GM12864 (cell line): ENCODE measurements around the gene PPP3CB.

Experiments used
- DNase-seq: peaks from one replicate; pipeline ENCODE4 v3.0.0-alpha.2; 2011; ENCODE audit warnings: low read depth
- H3K4me3 ChIP-seq: 2 replicates; pipeline ENCODE4 v1.5.1; 2011; ENCODE audit warnings: mild to moderate bottlenecking, low read depth, low read length, control low read depth
- CTCF ChIP-seq: IDR thresholded peaks from 2 replicates; pipeline ENCODE4 v1.5.1; 2011; ENCODE audit warnings: low read depth, mild to moderate bottlenecking, moderate library complexity, low read length, control low read depth, inconsistent platforms; ENCODE audit errors: missing control alignments

Gene PPP3CB

GRCh38 chr10:73410897-73411296 is 84.9 kb downstream of the PPP3CB start:
- H3K4me3 ChIP-seq, result no peak overlapping the region
- no peak for DNase-seq
- TF ChIP-seq CTCF, result no peak

GRCh38 chr10:73408978-73409521 is 86.8 kb downstream of the PPP3CB start:
- no peak for TF ChIP-seq CTCF
- H3K4me3 ChIP-seq, result no peak overlapping the region
- DNase-seq, result no peak

- DNase-seq, result no peak
- TF ChIP-seq CTCF, result no peak
Measured at GRCh38 chr10:73408061-73408460, 87.8 kb downstream of the PPP3CB start.

GRCh38 chr10:73407495-73407894 is 88.3 kb downstream of the PPP3CB start:
- DNase-seq, result no peak
- H3K4me3 ChIP-seq, result no peak overlapping the region
- no peak for TF ChIP-seq CTCF

More at GRCh38 chr10:73408061-73408460, 87.8 kb downstream of the PPP3CB start:
- no peak overlapping the region for H3K4me3 ChIP-seq

GRCh38 chr10:73406846-73407245 is 89.0 kb downstream of the PPP3CB start:
- H3K4me3 ChIP-seq, result no peak overlapping the region
- no peak for TF ChIP-seq CTCF

GRCh38 chr10:73405556-73405955 is 90.3 kb downstream of the PPP3CB start:
- no peak overlapping the region for H3K4me3 ChIP-seq
- no peak for TF ChIP-seq CTCF
- no peak for DNase-seq

More at GRCh38 chr10:73406846-73407245, 89.0 kb downstream of the PPP3CB start:
- DNase-seq, result no peak

- no peak for TF ChIP-seq CTCF
- H3K4me3 ChIP-seq, result no peak overlapping the region
- DNase-seq, result no peak
Measured at GRCh38 chr10:73404690-73405089, 91.1 kb downstream of the PPP3CB start.
